ENCODE results near the gene RAX2.
A peak's percentile ranks its signal among the peaks of the same experiment; 100 is the strongest.
"Not testable (repeated sequence)": the region's sequence is repeated elsewhere in the genome, so short reads cannot be mapped to it uniquely, and the experiment has no call there.

The RAX2 gene

DNA sequence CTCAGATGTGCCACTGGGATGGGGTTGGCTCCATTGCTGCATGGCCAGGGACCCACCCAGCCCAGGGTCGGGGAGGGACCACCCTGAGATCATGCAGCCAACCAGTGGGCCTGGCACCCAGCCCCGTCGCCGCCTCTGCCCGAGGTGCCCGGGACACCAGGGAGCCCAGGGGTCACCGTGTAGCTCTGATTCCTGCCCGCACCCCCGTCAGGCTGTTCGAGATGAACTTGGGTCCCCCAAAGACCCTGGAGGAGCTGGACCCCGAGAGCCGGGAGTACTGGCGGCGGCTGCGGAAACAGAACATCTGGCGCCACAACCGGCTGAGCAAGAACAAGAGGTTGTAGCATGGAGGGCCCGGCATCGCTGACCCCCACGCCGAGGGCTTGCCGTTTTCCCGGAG is 5.0 kb downstream of the RAX2 start:
- no peak overlapping the region for H3K4me3 ChIP-seq (ENCODE audit: low read depth, low read length)
- in situ Hi-C loops (cut with HindIII; ENCODE audit: low sequenced_read_pairs) = no loop called here
- no peak for DNase-seq (ENCODE audit: low read depth)
- no peak for TF ChIP-seq CTCF (IDR thresholded peaks at IDR 0.05; ENCODE audit: low read depth, low read length, missing control alignments)

- DNase-seq (ENCODE audit: low read depth) = no peak
- no peak overlapping the region for H3K4me3 ChIP-seq (ENCODE audit: low read depth, low read length)
- no peak for TF ChIP-seq CTCF (IDR thresholded peaks at IDR 0.05; ENCODE audit: low read depth, low read length, missing control alignments)
- in situ Hi-C loops (cut with HindIII; ENCODE audit: low sequenced_read_pairs) = no loop called here
These were observed 5.5 kb downstream of the RAX2 start for GRCh38 chr19:3766520-3766919.

DNA sequence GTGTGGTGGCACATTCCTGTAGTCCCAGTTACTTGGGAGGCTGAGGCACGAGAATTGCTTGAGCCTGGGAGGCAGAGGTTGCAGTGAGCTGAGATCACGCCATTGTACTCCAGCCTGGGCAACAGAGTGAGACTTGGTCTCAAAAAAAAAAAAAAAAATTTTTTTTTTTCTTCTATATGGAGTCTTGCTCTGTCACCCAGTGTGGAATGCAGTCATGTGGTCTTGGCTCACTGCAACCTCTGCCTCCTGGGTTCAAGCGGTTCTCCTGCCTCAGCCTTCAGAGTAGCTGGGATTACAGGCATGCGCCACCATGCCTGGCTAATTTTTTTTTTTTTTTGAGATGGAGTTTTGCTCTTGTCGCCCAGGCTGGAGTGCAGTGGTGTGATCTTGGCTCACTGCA is 6.3 kb downstream of the RAX2 start:
- H3K4me3 ChIP-seq (ENCODE audit: low read depth, low read length); in situ Hi-C loops (cut with HindIII; ENCODE audit: low sequenced_read_pairs); DNase-seq (ENCODE audit: low read depth): not testable (repeated sequence)

- no peak for DNase-seq (ENCODE audit: low read depth)
- in situ Hi-C loops (cut with HindIII; ENCODE audit: low sequenced_read_pairs) = no loop called here
- H3K4me3 ChIP-seq (ENCODE audit: low read depth, low read length) = no peak overlapping the region
- TF ChIP-seq CTCF (IDR thresholded peaks at IDR 0.05; ENCODE audit: low read depth, low read length, missing control alignments) = no peak
These were observed 6.9 kb downstream of the RAX2 start for GRCh38 chr19:3765121-3765520.

- in situ Hi-C loops (cut with HindIII; ENCODE audit: low sequenced_read_pairs) = no loop called here
- peak; percentile 97 for DNase-seq (ENCODE audit: low read depth)
- no peak for TF ChIP-seq CTCF (IDR thresholded peaks at IDR 0.05; ENCODE audit: low read depth, low read length, missing control alignments)
- H3K4me3 ChIP-seq (ENCODE audit: low read depth, low read length) = peak within 1 kb of the TSS; percentile 83
These were observed 9.2 kb downstream of the RAX2 start, which contains the start of gene MRPL54 for GRCh38 chr19:3762501-3763459. Gene MRPL54 (plus strand): TSS chr19:3762682. CDS start chr19:3762701, 19 bp downstream.

DNA sequence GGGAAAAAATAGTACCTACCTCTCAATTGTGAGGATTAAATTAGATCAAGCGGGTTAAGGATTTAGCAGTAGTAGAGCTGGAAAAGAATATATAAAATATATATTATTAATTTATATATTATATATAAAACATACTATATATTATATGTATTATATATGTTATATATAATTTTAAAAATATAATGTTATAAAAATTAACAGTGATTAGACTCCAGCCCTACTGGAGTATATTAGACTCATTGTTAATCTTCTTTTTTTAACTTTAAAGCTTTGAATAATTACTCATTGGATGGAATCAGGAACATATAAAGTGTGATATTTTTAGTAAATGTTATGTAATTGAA is 9.9 kb downstream of the RAX2 start:
- no peak for TF ChIP-seq CTCF (IDR thresholded peaks at IDR 0.05; ENCODE audit: low read depth, low read length, missing control alignments)
- H3K4me3 ChIP-seq (ENCODE audit: low read depth, low read length) = no peak overlapping the region
- in situ Hi-C loops (cut with HindIII; ENCODE audit: low sequenced_read_pairs) = no loop called here
- no peak for DNase-seq (ENCODE audit: low read depth)

GRCh38 chr19:3761382-3762129 is 10.5 kb downstream of the RAX2 start, which contains the start of gene APBA3:
Gene APBA3 (minus strand): TSS chr19:3761692. CDS start chr19:3760264, 1,428 bp downstream.
- peak; percentile 68 for TF ChIP-seq CTCF (IDR thresholded peaks at IDR 0.05; ENCODE audit: low read depth, low read length, missing control alignments)
- DNase-seq (ENCODE audit: low read depth) = peak; percentile 67
- in situ Hi-C loops (cut with HindIII; ENCODE audit: low sequenced_read_pairs) = no loop called here
- peak within 1 kb of the TSS; percentile 83 for H3K4me3 ChIP-seq (ENCODE audit: low read depth, low read length)

Measured in astrocyte of the cerebellum (primary cell).